Lower leg skin (tissue), 3 donors: Measurements from ENCODE around the gene B3GALT6.

Experiments
- CTCF ChIP-seq, 3 donors: fragments of 450-650 bp; IDR thresholded peaks; one replicate each; pipeline ENCODE4 v1.5.1; 2016; ENCODE audit warnings: antibody characterized with exemption in 3 of 3, mild to moderate bottlenecking in 3 of 3, moderate library complexity in 2 of 3
- POLR2A ChIP-seq, 2 donors: fragments of 450-650 bp; IDR thresholded peaks; one replicate each; pipeline ENCODE4 v1.6.1; 2016 to 2017; ENCODE audit warnings: antibody characterized with exemption in 2 of 2, mild to moderate bottlenecking in 1 of 2, moderate library complexity in 1 of 2

DNA sequence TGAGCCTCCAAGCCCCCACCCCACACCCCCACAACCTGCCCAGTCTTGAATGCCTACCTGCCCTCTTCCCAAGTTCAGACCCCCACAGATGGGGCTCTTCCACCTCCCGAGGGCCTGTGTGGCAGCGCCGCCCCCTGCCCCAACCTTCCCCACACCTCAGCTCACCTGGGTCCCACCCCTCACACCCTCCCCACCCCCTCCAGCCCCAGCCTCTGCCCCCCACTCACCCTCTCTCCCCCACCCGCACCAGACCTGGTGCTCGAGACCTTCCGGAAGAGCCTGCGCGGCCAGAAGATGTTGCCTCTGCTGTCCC is 34.9 kb upstream of the B3GALT6 start:
- TF ChIP-seq CTCF (IDR thresholded peaks at IDR 0.05) (no peak), POLR2A (IDR thresholded peaks at IDR 0.05) (no peak)
